ENCODE results near the gene KCNMA1. TPM values are rescaled to one million over a fixed set of nuclear protein-coding genes. Genes with fewer than 3 reads are reported as not detected.

KCNMA1 gene
- total RNA-seq, 1 donor from 2014 or later = 94.3 TPM

DNA sequence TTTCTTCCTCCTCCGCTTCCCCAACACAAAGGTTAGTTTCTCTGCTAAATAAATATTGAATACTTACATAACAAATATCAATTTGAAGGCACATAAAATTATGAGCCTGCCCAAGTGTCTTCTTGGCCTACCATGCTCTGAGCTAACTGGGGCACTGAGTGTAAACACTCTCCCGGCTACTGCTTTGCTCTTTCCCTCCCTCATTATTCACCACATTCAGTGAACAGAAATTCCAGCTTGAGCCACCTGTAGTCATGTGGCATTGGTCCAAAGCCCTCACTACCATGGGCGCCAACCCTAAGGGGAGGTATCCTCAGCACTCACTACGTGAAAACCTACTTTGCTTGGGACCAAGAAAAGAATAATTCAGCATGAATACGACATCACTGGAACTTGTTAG lies 409.0 kb downstream of the KCNMA1 start:
- no peak for DNase-seq (ENCODE audit: extremely low spot score in 2 of 2)
- intact Hi-C loops (cut with DNase I) = no loop called here
- Histone ChIP-seq H3K27me3 (no peaks in the 10 kb centered on the region), H3K4me1 (no peaks in the 10 kb centered on the region), H3K27ac (no peak overlapping the region), H3K36me3 (no peaks in the 10 kb centered on the region), H3K9me3 (no peaks in the 10 kb centered on the region), H3K4me3 (no peak overlapping the region)
- TF ChIP-seq, protein P1, sequence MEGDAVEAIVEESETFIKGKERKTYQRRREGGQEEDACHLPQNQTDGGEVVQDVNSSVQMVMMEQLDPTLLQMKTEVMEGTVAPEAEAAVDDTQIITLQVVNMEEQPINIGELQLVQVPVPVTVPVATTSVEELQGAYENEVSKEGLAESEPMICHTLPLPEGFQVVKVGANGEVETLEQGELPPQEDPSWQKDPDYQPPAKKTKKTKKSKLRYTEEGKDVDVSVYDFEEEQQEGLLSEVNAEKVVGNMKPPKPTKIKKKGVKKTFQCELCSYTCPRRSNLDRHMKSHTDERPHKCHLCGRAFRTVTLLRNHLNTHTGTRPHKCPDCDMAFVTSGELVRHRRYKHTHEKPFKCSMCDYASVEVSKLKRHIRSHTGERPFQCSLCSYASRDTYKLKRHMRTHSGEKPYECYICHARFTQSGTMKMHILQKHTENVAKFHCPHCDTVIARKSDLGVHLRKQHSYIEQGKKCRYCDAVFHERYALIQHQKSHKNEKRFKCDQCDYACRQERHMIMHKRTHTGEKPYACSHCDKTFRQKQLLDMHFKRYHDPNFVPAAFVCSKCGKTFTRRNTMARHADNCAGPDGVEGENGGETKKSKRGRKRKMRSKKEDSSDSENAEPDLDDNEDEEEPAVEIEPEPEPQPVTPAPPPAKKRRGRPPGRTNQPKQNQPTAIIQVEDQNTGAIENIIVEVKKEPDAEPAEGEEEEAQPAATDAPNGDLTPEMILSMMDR (IDR thresholded peaks at IDR 0.05) = no peak
- no peak for TF ChIP-seq POLR2AphosphoS5 (IDR thresholded peaks at IDR 0.05; ENCODE audit: insufficient read depth in 1 of 2, low read depth in 1 of 2)
- TF ChIP-seq POLR2A (IDR thresholded peaks at IDR 0.05) = no peak

DNA sequence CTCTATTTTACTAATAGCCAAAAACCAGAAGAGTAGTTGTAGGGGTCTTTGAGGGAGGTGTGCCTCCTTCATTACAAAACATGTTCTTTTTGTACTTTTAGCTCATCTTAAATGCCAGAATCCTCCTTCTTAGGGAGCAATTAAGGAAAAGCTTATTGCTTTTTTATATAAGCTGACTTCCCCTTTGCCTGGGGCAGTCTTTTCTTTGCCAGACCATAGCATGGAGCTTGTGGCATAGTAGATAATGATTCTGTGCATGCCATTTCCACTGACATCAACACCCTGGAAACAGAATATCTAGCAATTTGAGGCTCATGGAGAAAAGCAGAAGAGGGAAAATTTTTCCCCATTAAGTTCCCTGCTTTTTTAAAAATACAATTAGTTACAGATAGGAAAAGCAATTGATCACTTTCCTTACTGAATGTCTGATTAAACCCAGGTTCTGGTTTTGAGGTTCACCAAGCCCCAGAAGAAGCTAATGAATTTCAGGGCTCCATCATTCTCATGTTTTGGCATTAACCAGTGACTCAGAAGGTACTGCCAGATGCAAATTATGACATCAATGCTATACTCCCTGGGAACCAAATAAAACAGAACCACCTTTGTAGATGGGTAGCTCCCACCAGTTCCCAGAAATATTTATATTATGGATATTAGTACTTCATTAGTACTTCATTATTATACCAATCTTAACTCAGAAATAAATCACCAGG lies 410.6 kb downstream of the KCNMA1 start:
- no peak for TF ChIP-seq POLR2A (IDR thresholded peaks at IDR 0.05)
- TF ChIP-seq POLR2AphosphoS5 (IDR thresholded peaks at IDR 0.05; ENCODE audit: insufficient read depth in 1 of 2, low read depth in 1 of 2) = no peak
- TF ChIP-seq, protein P1 (IDR thresholded peaks at IDR 0.05) = no peak
- DNase-seq (ENCODE audit: extremely low spot score in 2 of 2) = no peak
- H3K4me3 ChIP-seq = no peak overlapping the region
- no peaks in the 10 kb centered on the region for H3K27me3 ChIP-seq
- no peak overlapping the region for H3K27ac ChIP-seq
- H3K4me1 ChIP-seq = no peaks in the 10 kb centered on the region
- H3K9me3 ChIP-seq = no peaks in the 10 kb centered on the region
- intact Hi-C loops (cut with DNase I) = no loop called here
- H3K36me3 ChIP-seq = no peaks in the 10 kb centered on the region

DNA sequence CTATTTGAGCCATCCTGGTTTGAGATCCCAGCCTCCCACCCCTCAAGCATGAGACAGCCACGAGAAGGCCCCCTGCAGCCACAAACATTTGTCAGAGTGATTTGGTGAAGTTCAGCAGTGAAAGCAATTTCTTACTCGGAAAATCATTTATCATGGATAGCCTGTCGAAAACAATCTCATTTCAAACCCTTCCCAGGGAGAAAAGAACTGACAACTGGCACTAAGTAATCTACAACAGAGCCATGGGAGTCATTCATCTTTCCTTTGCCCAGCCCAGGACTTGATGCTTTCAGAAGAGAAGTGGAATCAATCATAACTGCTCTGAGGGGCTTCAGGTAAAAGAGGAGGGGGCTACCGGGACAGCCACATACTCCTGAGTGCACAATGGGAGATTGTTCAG lies 411.2 kb downstream of the KCNMA1 start:
- H3K4me1 ChIP-seq = no peaks in the 10 kb centered on the region
- TF ChIP-seq POLR2A (IDR thresholded peaks at IDR 0.05) (no peak), POLR2AphosphoS5 (IDR thresholded peaks at IDR 0.05; ENCODE audit: insufficient read depth in 1 of 2, low read depth in 1 of 2) (no peak)
- TF ChIP-seq, protein P1 (IDR thresholded peaks at IDR 0.05) = no peak
- H3K36me3 ChIP-seq = no peaks in the 10 kb centered on the region
- intact Hi-C loops (cut with DNase I) = no loop called here
- DNase-seq (ENCODE audit: extremely low spot score in 2 of 2) = no peak
- H3K27me3 ChIP-seq = no peaks in the 10 kb centered on the region
- no peak overlapping the region for H3K4me3 ChIP-seq
- H3K9me3 ChIP-seq = no peaks in the 10 kb centered on the region
- no peak overlapping the region for H3K27ac ChIP-seq

DNA sequence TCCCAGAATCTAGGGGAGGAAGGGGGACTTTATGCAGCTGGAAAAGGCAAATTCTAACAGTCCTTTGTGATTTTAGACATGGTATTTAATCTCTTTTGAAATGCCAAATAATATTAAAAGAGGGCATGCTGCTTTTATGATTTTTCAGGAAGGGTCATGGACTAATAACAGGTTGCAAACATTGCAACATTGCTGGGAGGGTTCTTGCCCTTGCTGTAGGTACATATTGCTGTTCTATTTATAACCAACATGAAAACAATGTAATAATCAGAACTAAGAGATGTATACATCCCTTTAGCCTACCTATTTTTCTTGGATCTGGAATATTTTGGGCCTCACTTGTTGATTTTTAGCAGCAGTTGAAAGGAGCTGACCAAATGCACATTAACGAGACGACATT lies 411.6 kb downstream of the KCNMA1 start:
- no peaks in the 10 kb centered on the region for H3K36me3 ChIP-seq
- no peak overlapping the region for H3K4me3 ChIP-seq
- no peak for TF ChIP-seq POLR2A (IDR thresholded peaks at IDR 0.05)
- TF ChIP-seq POLR2AphosphoS5 (IDR thresholded peaks at IDR 0.05; ENCODE audit: insufficient read depth in 1 of 2, low read depth in 1 of 2) = no peak
- TF ChIP-seq, protein P1 (IDR thresholded peaks at IDR 0.05) = no peak
- H3K9me3 ChIP-seq = no peaks in the 10 kb centered on the region
- H3K27ac ChIP-seq = no peak overlapping the region
- no peak for DNase-seq (ENCODE audit: extremely low spot score in 2 of 2)
- no peaks in the 10 kb centered on the region for H3K4me1 ChIP-seq
- intact Hi-C loops (cut with DNase I) = no loop called here
- no peaks in the 10 kb centered on the region for H3K27me3 ChIP-seq

Measured in vagina (tissue), 2 donors.